ENCODE measurements around the gene KRTAP12-1.
"Not testable (repeated sequence)": the region's sequence is repeated elsewhere in the genome, so short reads cannot be mapped to it uniquely, and the experiment has no call there.

DNA sequence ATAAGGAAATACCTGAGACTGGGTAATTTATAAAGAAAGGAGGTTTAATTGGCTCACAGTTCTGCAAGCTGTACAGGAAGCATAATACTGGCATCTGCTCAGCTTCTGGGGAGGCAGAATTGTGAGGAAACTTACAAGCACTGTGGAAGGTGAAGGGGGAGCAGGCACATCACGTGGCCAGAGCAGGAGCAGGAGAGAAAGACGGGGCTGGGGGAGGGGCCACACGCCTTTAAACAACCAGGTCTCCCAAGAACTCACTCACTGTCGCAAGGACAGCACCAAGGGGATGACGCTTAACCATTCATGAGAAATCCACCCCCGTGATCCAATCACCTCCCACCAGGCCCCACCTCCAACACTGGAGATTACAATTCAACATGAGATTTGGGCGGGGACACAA, 20.4 kb downstream of the KRTAP12-1 start:
- TF ChIP-seq, protein P1, sequence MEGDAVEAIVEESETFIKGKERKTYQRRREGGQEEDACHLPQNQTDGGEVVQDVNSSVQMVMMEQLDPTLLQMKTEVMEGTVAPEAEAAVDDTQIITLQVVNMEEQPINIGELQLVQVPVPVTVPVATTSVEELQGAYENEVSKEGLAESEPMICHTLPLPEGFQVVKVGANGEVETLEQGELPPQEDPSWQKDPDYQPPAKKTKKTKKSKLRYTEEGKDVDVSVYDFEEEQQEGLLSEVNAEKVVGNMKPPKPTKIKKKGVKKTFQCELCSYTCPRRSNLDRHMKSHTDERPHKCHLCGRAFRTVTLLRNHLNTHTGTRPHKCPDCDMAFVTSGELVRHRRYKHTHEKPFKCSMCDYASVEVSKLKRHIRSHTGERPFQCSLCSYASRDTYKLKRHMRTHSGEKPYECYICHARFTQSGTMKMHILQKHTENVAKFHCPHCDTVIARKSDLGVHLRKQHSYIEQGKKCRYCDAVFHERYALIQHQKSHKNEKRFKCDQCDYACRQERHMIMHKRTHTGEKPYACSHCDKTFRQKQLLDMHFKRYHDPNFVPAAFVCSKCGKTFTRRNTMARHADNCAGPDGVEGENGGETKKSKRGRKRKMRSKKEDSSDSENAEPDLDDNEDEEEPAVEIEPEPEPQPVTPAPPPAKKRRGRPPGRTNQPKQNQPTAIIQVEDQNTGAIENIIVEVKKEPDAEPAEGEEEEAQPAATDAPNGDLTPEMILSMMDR (IDR thresholded peaks at IDR 0.05): not testable (repeated sequence)
- TF ChIP-seq, protein P2, sequence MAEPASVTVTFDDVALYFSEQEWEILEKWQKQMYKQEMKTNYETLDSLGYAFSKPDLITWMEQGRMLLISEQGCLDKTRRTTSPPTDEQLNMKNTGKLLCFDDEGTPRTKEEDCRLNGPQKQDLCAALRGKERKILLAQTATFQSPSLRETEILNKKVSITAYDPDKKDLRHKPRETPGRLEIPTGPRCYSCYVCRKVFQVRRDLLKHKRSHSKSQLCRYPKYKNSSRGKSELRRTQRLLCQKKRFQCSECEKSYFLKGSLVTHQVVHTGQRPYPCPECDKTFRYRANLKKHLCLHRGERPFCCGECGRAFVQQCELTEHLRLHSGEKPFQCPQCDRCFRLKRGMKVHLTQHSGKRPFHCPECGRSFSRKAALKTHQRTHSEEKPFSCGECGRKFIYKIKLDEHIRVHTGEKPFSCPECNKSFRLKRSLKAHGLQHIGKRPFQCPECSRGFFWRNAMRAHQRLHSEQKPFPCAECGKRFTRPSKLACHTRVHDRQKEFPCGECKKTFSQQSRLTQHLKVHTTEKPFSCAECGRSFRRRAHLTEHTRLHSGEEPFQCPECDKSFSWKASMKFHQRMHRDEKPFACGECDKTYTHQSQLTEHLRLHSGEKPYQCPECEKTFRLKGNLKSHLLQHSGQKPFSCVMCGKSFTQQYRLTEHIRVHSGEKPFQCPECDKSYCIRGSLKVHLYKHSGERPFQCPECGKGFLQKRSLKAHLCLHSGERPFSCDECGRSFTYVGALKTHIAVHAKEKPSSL (CRISPR knock-in tag; conservative IDR thresholded peaks at IDR 0.05): not testable (repeated sequence)
- TF ChIP-seq, protein P3, sequence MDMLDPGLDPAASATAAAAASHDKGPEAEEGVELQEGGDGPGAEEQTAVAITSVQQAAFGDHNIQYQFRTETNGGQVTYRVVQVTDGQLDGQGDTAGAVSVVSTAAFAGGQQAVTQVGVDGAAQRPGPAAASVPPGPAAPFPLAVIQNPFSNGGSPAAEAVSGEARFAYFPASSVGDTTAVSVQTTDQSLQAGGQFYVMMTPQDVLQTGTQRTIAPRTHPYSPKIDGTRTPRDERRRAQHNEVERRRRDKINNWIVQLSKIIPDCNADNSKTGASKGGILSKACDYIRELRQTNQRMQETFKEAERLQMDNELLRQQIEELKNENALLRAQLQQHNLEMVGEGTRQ (CRISPR knock-in tag; IDR thresholded peaks at IDR 0.05): peak; percentile 92
- TF ChIP-seq CREM (CRISPR knock-in tag; IDR thresholded peaks at IDR 0.05); SP1 (CRISPR knock-in tag; conservative IDR thresholded peaks at IDR 0.05); JUN (CRISPR knock-in tag; IDR thresholded peaks at IDR 0.05); SOX15 (CRISPR knock-in tag; IDR thresholded peaks at IDR 0.05); ZNF671 (CRISPR knock-in tag; IDR thresholded peaks at IDR 0.05); ATF1 (CRISPR knock-in tag; IDR thresholded peaks at IDR 0.05); NR3C1 (CRISPR knock-in tag; conservative IDR thresholded peaks at IDR 0.05; ENCODE audit: low read depth): not testable (repeated sequence)
- TF ChIP-seq, protein P4, sequence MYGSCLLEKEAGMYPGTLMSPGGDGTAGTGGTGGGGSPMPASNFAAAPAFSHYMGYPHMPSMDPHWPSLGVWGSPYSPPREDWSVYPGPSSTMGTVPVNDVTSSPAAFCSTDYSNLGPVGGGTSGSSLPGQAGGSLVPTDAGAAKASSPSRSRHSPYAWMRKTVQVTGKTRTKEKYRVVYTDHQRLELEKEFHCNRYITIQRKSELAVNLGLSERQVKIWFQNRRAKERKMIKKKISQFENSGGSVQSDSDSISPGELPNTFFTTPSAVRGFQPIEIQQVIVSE (CRISPR knock-in tag; IDR thresholded peaks at IDR 0.05; ENCODE audit: borderline replicate concordance): not testable (repeated sequence)
- TF ChIP-seq, protein P5, sequence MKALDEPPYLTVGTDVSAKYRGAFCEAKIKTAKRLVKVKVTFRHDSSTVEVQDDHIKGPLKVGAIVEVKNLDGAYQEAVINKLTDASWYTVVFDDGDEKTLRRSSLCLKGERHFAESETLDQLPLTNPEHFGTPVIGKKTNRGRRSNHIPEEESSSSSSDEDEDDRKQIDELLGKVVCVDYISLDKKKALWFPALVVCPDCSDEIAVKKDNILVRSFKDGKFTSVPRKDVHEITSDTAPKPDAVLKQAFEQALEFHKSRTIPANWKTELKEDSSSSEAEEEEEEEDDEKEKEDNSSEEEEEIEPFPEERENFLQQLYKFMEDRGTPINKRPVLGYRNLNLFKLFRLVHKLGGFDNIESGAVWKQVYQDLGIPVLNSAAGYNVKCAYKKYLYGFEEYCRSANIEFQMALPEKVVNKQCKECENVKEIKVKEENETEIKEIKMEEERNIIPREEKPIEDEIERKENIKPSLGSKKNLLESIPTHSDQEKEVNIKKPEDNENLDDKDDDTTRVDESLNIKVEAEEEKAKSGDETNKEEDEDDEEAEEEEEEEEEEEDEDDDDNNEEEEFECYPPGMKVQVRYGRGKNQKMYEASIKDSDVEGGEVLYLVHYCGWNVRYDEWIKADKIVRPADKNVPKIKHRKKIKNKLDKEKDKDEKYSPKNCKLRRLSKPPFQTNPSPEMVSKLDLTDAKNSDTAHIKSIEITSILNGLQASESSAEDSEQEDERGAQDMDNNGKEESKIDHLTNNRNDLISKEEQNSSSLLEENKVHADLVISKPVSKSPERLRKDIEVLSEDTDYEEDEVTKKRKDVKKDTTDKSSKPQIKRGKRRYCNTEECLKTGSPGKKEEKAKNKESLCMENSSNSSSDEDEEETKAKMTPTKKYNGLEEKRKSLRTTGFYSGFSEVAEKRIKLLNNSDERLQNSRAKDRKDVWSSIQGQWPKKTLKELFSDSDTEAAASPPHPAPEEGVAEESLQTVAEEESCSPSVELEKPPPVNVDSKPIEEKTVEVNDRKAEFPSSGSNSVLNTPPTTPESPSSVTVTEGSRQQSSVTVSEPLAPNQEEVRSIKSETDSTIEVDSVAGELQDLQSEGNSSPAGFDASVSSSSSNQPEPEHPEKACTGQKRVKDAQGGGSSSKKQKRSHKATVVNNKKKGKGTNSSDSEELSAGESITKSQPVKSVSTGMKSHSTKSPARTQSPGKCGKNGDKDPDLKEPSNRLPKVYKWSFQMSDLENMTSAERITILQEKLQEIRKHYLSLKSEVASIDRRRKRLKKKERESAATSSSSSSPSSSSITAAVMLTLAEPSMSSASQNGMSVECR (CRISPR knock-in tag; IDR thresholded peaks at IDR 0.05; ENCODE audit: borderline replicate concordance): not testable (repeated sequence)
- TF ChIP-seq, protein P6, sequence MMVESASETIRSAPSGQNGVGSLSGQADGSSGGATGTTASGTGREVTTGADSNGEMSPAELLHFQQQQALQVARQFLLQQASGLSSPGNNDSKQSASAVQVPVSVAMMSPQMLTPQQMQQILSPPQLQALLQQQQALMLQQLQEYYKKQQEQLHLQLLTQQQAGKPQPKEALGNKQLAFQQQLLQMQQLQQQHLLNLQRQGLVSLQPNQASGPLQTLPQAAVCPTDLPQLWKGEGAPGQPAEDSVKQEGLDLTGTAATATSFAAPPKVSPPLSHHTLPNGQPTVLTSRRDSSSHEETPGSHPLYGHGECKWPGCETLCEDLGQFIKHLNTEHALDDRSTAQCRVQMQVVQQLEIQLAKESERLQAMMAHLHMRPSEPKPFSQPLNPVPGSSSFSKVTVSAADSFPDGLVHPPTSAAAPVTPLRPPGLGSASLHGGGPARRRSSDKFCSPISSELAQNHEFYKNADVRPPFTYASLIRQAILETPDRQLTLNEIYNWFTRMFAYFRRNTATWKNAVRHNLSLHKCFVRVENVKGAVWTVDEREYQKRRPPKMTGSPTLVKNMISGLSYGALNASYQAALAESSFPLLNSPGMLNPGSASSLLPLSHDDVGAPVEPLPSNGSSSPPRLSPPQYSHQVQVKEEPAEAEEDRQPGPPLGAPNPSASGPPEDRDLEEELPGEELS (CRISPR knock-in tag; IDR thresholded peaks at IDR 0.05): not testable (repeated sequence)
- TF ChIP-seq, protein P7, sequence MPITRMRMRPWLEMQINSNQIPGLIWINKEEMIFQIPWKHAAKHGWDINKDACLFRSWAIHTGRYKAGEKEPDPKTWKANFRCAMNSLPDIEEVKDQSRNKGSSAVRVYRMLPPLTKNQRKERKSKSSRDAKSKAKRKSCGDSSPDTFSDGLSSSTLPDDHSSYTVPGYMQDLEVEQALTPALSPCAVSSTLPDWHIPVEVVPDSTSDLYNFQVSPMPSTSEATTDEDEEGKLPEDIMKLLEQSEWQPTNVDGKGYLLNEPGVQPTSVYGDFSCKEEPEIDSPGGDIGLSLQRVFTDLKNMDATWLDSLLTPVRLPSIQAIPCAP (CRISPR knock-in tag; IDR thresholded peaks at IDR 0.05): not testable (repeated sequence)
